Mucosa of descending colon (tissue), 3 donors: Measurements from ENCODE around the gene EPN2. TPM values are rescaled to one million over a fixed set of nuclear protein-coding genes. Genes with fewer than 3 reads are reported as not detected.

Experiments
- ATAC-seq: fragments of 200-7000 bp; cut with Tn5 transposase; one replicate; pipeline ENCODE4 v1.9.1; 2020; ENCODE audit warnings: mild to moderate bottlenecking, moderate library complexity
- DNase-seq, 3 donors: peaks; one replicate each; pipeline ENCODE4 v3.0.0-alpha.2; 2020
- H3K36me3 ChIP-seq: fragments of 200-600 bp; one replicate; pipeline ENCODE4 v1.8.0; 2021; ENCODE audit warnings: low read depth, mild to moderate bottlenecking
- H3K4me1 ChIP-seq: fragments of 200-600 bp; one replicate; pipeline ENCODE4 v1.8.0; 2021; ENCODE audit warnings: low read depth, mild to moderate bottlenecking
- H3K4me3 ChIP-seq: fragments of 200-600 bp; one replicate; pipeline ENCODE4 v1.8.0; 2021; ENCODE audit warnings: mild to moderate bottlenecking
- H3K9me3 ChIP-seq: fragments of 200-600 bp; one replicate; pipeline ENCODE4 v1.8.0; 2021; ENCODE audit warnings: mild to moderate bottlenecking
- CTCF ChIP-seq: fragments of 200-600 bp; IDR thresholded peaks from one replicate; pipeline ENCODE4 v1.8.0; 2022; ENCODE audit warnings: antibody characterized with exemption, mild to moderate bottlenecking
- intact Hi-C, 2 donors: fragments of 100-400 bp; cut with DNase I in 1 of 2; cut with micrococcal nuclease in 1 of 2; formaldehyde crosslinking; loops; one replicate each; pipeline versions ENCODE4 v1.11.0 to v1.11.1; 2022; cut with DNase I, micrococcal nuclease
- total RNA-seq, 3 donors: library from RNA; stranded (reverse); fragmentation: NEBNext Ultra II Directional in 2 of 3; extraction: Animal tissue kit (Norgen Biotek cat#: 25700) in 2 of 3; gene quantifications; one replicate each; pipeline versions ENCODE4 v1.2.1 to v1.2.4, GENCODE V29; 2021 to 2023
- donor health status: DM: no; HTN: no; CAD: no; lungs with moderate emphysema.
- donor health status: DM: no; HTN: no; CAD: no.
- donor health status: DM: no; HTN: yes; CAD: no.

The EPN2 gene
- total RNA-seq, 3 donors from 2014 or later, result 32.6 to 75.8 (median 45.0) TPM

GRCh38 chr17:19359856-19360255 is 122.7 kb downstream of the EPN2 start:
- Histone ChIP-seq H3K4me3 (no peak overlapping the region), H3K36me3 (no peaks in the 10 kb centered on the region), H3K4me1 (peaks cover 9% of the 10 kb centered on the region), H3K9me3 (no peaks in the 10 kb centered on the region)
- intact Hi-C loops, result loop anchor here (5.0 to 10.0 kb wide), 2 partner anchors 87 to 405 kb away; no protein-coding TSS in a partner anchor
- ATAC-seq, result no peak
- TF ChIP-seq CTCF, result no peak
- no peak for DNase-seq

- DNase-seq (no peak), ATAC-seq (no peak)
- no peaks in the 10 kb centered on the region for H3K9me3 ChIP-seq
- intact Hi-C loops, result loop anchor here (5.0 to 10.0 kb wide), 2 partner anchors 87 to 404 kb away; no protein-coding TSS in a partner anchor
- no peak for TF ChIP-seq CTCF
- H3K4me1 ChIP-seq, result peaks cover 9% of the 10 kb centered on the region
- H3K36me3 ChIP-seq, result no peaks in the 10 kb centered on the region
- no peak overlapping the region for H3K4me3 ChIP-seq
These were observed 123.6 kb downstream of the EPN2 start for GRCh38 chr17:19360772-19361171.

- DNase-seq, result no peak
These were observed 124.2 kb downstream of the EPN2 start for GRCh38 chr17:19361326-19361725.

GRCh38 chr17:19361944-19362276 is 124.7 kb downstream of the EPN2 start:
- Histone ChIP-seq H3K4me1 (peaks cover 9% of the 10 kb centered on the region), H3K36me3 (no peaks in the 10 kb centered on the region), H3K9me3 (no peaks in the 10 kb centered on the region), H3K4me3 (peak overlapping the region; percentile 22)
- TF ChIP-seq CTCF, result no peak
- ATAC-seq (no peak), DNase-seq (no peak)
- intact Hi-C loops, result loop anchor here (5.0 to 10.0 kb wide), 2 partner anchors 85 to 403 kb away; no protein-coding TSS in a partner anchor

More at GRCh38 chr17:19361326-19361725, 124.2 kb downstream of the EPN2 start:
- no peaks in the 10 kb centered on the region for H3K9me3 ChIP-seq
- H3K36me3 ChIP-seq, result no peaks in the 10 kb centered on the region
- H3K4me3 ChIP-seq, result no peak overlapping the region
- peaks cover 9% of the 10 kb centered on the region for H3K4me1 ChIP-seq
- ATAC-seq, result no peak
- intact Hi-C loops, result loop anchor here (5.0 to 10.0 kb wide), 2 partner anchors 86 to 403 kb away; no protein-coding TSS in a partner anchor
- no peak for TF ChIP-seq CTCF

- intact Hi-C loops, result loop anchor here (5.0 to 10.0 kb wide), 2 partner anchors 85 to 402 kb away; no protein-coding TSS in a partner anchor
- H3K4me1 ChIP-seq, result peaks cover 9% of the 10 kb centered on the region
- peak; percentile 97 for ATAC-seq
These were observed 125.3 kb downstream of the EPN2 start, which contains the start of gene B9D1 for GRCh38 chr17:19362277-19363113. B9D1 (minus strand) TSS chr17:19362723; CDS start chr17:19362569, 154 bp downstream.

More at GRCh38 chr17:19362277-19363113, 125.3 kb downstream of the EPN2 start, which contains the start of gene B9D1:
- no peaks in the 10 kb centered on the region for H3K9me3 ChIP-seq
- peak; percentile 90 for TF ChIP-seq CTCF
- H3K36me3 ChIP-seq, result no peaks in the 10 kb centered on the region
- DNase-seq, result peak; percentile 95 to 98 (median 96)
- peak within 1 kb of the TSS; percentile 22 for H3K4me3 ChIP-seq
